Testis (tissue), 3 donors: ENCODE results near the gene MAP6. TPM values are rescaled to one million over a fixed set of nuclear protein-coding genes. Genes with fewer than 3 reads are reported as not detected.
A peak's percentile ranks its signal among the peaks of the same experiment; 100 is the strongest.

Source experiments
- DNase-seq: peaks from one replicate; pipeline ENCODE4 v3.0.0-alpha.2; 2019
- H3K27ac ChIP-seq, 2 donors: fragments of 200-600 bp; sonication (generic); one replicate each; pipeline ENCODE4 v1.5.1; 2019
- H3K27me3 ChIP-seq: fragments of 200-600 bp; sonication (generic); one replicate; pipeline ENCODE4 v1.5.1; 2019
- H3K36me3 ChIP-seq: fragments of 200-600 bp; sonication (generic); one replicate; pipeline ENCODE4 v1.5.1; 2017; ENCODE audit warnings: low read depth; ENCODE audit errors: missing control alignments
- H3K4me1 ChIP-seq: fragments of 200-600 bp; sonication (generic); one replicate; pipeline ENCODE4 v1.5.1; 2019
- H3K4me3 ChIP-seq, 2 donors: fragments of 200-600 bp; sonication (generic); one replicate each; pipeline ENCODE4 v1.5.1; 2017 to 2019
- H3K9me3 ChIP-seq: fragments of 200-600 bp; sonication (generic); one replicate; pipeline ENCODE4 v1.5.1; 2017
- POLR2A ChIP-seq: fragments of 450-650 bp; IDR thresholded peaks from one replicate; pipeline ENCODE4 v1.6.1; 2017; ENCODE audit warnings: antibody characterized with exemption, mild to moderate bottlenecking, moderate library complexity
- WGBS, 2 donors: methylation state at CpG; one replicate each; pipeline ENCODE4 v1.1.5; 2018; 5-methylcytosine and 5-hydroxymethylcytosine counted together
- intact Hi-C: fragments of 100-400 bp; cut with DNase I; formaldehyde crosslinking; loops from one replicate; pipeline ENCODE4 v1.15.1; 2023; ENCODE audit warnings: low total_unique reads
- polyA plus RNA-seq: library from polyadenylated mRNA; stranded (reverse); fragments of 350-450 nt; fragmentation: Illumina TruSeq; extraction: RNeasy Lipid Tissue Mini Kit (QIAGEN cat#74804); gene quantifications from one replicate; pipeline ENCODE4 v1.2.3, GENCODE V29; 2014; ENCODE audit warnings: low read depth, low replicate concordance; ENCODE audit not compliant: insufficient read depth
- total RNA-seq, 2 donors: library from RNA; depleted of rRNA; stranded (reverse); fragments of >200 nt; gene quantifications; one replicate each; pipeline ENCODE4 v1.2.3, GENCODE V29; 2016
- TF ChIP-seq, protein P1 (sequence below), 3 experiments: fragments of 450-650 bp in 2 of 3; fragments of 200-600 bp in 1 of 3; sonication (generic) in 1 of 3; IDR thresholded peaks; one replicate each; pipeline ENCODE4 v1.5.1; 2016 to 2019; ENCODE audit warnings: antibody characterized with exemption in 3 of 3, mild to moderate bottlenecking in 2 of 3, moderate library complexity in 1 of 3

The MAP6 gene
- total and polyA plus RNA-seq, 3 donors from 2014 or later: 17.8 to 38.1 (median 23.8) TPM

DNA sequence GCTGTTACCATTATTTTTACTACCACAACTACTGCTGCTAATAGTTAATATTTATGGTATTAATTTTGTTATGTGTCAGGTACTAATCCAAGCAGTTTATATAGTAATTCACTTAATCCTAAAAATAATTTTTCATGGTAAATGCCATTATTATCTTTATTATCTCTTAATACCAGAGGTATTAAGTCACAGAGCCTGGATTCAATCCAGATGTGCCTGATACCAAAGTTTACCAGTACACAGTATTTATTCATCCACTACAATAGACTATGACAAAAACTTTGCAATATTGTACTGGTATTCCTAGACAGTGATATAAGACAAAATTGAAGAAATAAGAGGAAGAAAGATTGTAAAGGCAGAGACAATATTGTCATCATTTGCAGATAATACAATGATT is 24.5 kb downstream of the MAP6 start:
- intact Hi-C loops: no loop called here

DNA sequence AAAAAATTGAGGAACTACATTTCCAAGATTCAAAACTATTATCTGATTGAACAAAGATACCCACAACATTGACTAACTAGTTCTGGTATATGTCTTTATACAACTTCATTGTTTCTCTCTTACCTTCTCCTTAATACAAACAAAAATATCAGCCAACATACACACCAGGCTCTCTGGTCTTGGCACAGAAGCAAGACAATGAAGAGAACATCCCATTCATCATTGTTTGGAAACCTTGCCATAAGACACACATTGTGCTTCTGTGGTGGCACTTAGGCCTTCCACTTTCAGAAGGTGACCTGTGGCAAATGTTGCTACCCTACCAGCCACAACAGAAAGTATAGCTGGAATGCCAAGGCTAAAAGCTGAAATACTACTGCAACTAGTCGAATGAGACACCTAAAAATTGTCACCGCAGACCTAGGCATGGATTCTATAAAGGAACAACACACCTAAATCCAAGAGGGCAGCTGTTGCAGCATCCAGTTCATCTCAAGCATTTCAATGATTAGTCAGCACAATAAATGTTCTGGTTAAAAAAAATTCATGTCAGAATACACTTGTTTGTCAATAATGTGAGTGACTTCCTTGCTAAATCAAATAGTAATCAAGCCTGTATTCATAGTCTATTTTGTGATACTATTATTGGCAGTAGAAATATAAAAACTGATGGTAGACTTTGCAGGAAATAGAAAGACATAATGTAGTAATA is 26.3 kb downstream of the MAP6 start:
- 91 to 94% methylated on average over 2 of the region's 2 CpGs for WGBS, 2 donors
- no peak for DNase-seq
- Histone ChIP-seq H3K36me3 (no peaks in the 10 kb centered on the region), H3K27ac (no peak overlapping the region), H3K4me3 (no peak overlapping the region), H3K4me1 (peaks cover 6% of the 10 kb centered on the region), H3K27me3 (no peaks in the 10 kb centered on the region), H3K9me3 (no peaks in the 10 kb centered on the region)
- intact Hi-C loops: no loop called here
- no peak for TF ChIP-seq POLR2A
- TF ChIP-seq, protein P1, sequence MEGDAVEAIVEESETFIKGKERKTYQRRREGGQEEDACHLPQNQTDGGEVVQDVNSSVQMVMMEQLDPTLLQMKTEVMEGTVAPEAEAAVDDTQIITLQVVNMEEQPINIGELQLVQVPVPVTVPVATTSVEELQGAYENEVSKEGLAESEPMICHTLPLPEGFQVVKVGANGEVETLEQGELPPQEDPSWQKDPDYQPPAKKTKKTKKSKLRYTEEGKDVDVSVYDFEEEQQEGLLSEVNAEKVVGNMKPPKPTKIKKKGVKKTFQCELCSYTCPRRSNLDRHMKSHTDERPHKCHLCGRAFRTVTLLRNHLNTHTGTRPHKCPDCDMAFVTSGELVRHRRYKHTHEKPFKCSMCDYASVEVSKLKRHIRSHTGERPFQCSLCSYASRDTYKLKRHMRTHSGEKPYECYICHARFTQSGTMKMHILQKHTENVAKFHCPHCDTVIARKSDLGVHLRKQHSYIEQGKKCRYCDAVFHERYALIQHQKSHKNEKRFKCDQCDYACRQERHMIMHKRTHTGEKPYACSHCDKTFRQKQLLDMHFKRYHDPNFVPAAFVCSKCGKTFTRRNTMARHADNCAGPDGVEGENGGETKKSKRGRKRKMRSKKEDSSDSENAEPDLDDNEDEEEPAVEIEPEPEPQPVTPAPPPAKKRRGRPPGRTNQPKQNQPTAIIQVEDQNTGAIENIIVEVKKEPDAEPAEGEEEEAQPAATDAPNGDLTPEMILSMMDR (IDR thresholded peaks at IDR 0.05): no peak

More for the DNA sequence above, 24.5 kb downstream of the MAP6 start:
- Histone ChIP-seq H3K4me1 (peaks cover 6% of the 10 kb centered on the region), H3K27ac (no peak overlapping the region), H3K9me3 (no peaks in the 10 kb centered on the region), H3K4me3 (no peak overlapping the region), H3K27me3 (no peaks in the 10 kb centered on the region), H3K36me3 (no peaks in the 10 kb centered on the region)
- no peak for DNase-seq
- TF ChIP-seq, protein P1 (IDR thresholded peaks at IDR 0.05): no peak
- TF ChIP-seq POLR2A: no peak

DNA sequence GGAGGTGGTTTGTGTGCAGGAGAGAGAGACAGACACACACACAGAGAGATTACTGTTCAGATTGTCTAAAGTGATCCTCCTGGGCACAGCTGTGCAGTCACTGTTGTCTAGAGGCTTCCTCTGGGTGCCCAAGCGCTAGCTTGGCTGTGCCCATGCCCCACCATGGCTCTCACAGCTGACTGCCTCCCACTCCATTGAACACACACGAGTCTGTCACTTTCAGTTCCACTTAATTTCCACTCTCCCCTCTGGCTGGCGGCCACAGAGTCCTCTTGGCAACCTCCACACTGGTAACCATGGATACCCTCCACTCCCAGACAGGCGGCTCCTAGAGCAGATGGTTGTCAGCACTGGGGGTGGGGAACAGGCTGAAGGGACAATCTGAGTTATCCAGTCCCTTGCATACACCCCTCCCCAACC is 29.1 kb downstream of the MAP6 start:
- WGBS, 2 donors: 21 to 39% methylated on average over 4 of the region's 4 CpGs
- H3K27ac ChIP-seq: no peak overlapping the region

DNA sequence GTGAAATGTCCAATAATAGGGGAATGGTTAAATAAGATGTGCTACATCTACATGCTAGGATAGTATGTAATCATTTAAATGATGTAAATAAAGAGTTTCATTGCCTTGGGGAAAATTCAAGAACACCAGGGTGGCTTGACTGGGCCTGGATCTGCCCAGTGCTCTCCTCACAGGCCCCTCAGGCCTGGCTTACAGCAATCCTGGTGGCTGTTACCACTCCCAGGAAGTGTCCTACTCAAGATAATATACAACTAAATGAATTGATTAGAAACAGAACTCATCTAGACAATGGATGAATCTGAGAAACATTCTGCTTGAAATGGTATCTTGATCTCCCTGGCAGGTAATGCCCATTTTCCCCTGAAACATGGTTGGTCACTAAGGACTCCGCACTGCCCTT is 30.8 kb downstream of the MAP6 start:
- H3K4me1 ChIP-seq: peaks cover 6% of the 10 kb centered on the region
- no peak for TF ChIP-seq POLR2A
- TF ChIP-seq, protein P1 (IDR thresholded peaks at IDR 0.05): no peak

More for the DNA sequence above, 29.1 kb downstream of the MAP6 start:
- TF ChIP-seq POLR2A: no peak
- TF ChIP-seq, protein P1 (IDR thresholded peaks at IDR 0.05): no peak
- Histone ChIP-seq H3K4me1 (peaks cover 6% of the 10 kb centered on the region), H3K4me3 (no peak overlapping the region), H3K36me3 (no peaks in the 10 kb centered on the region), H3K27me3 (no peaks in the 10 kb centered on the region), H3K9me3 (no peaks in the 10 kb centered on the region)
- intact Hi-C loops: no loop called here
- peak; percentile 64 for DNase-seq

More for the DNA sequence above, 30.8 kb downstream of the MAP6 start:
- WGBS, 2 donors: 94 to 100% methylated on average over 1 of the region's 1 CpG
- H3K27ac ChIP-seq: no peak overlapping the region
- no peaks in the 10 kb centered on the region for H3K27me3 ChIP-seq
- intact Hi-C loops: no loop called here
- no peak for DNase-seq
- no peaks in the 10 kb centered on the region for H3K36me3 ChIP-seq
- no peak overlapping the region for H3K4me3 ChIP-seq
- H3K9me3 ChIP-seq: no peaks in the 10 kb centered on the region
